Osteoblast (primary cell): ENCODE data around the gene SPATC1L. TPM values are rescaled to one million over a fixed set of nuclear protein-coding genes. Genes with fewer than 3 reads are reported as not detected.

ENCODE experiments used
- DNase-seq: peaks from one replicate; pipeline ENCODE4 v3.0.0; 2011; ENCODE audit warnings: low spot score, mixed read lengths; ENCODE audit not compliant: insufficient read length; ENCODE audit errors: missing footprints
- H2AFZ ChIP-seq: 2 replicates; pipeline ENCODE4 v1.6.0; 2011; ENCODE audit warnings: mild to moderate bottlenecking, low read length
- H3K27ac ChIP-seq: 2 replicates; pipeline ENCODE4 v1.5.1; 2011; ENCODE audit warnings: mild to moderate bottlenecking, low read depth, low read length, moderate library complexity
- H3K27me3 ChIP-seq: 2 replicates; pipeline ENCODE4 v1.6.0; 2012; ENCODE audit warnings: mild to moderate bottlenecking, control low read depth, inconsistent platforms, low read length, moderate library complexity; ENCODE audit not compliant: insufficient read depth
- H3K36me3 ChIP-seq: 2 replicates; pipeline ENCODE4 v1.5.1; 2011; ENCODE audit warnings: mild to moderate bottlenecking, low read length, control low read depth, moderate library complexity; ENCODE audit not compliant: insufficient read depth
- H3K4me1 ChIP-seq: 2 replicates; pipeline ENCODE4 v1.5.1; 2011; ENCODE audit warnings: mild to moderate bottlenecking, low read length, control low read depth, moderate library complexity; ENCODE audit not compliant: insufficient read depth
- H3K4me2 ChIP-seq: 2 replicates; pipeline ENCODE4 v1.6.0; 2011; ENCODE audit warnings: mild to moderate bottlenecking, low read length; ENCODE audit not compliant: insufficient read depth
- H3K4me3 ChIP-seq: fragments of 200-600 bp; sonication (generic); 3 replicates; pipeline ENCODE4 v1.5.1; 2012; ENCODE audit warnings: mild to moderate bottlenecking, low read length, inconsistent platforms; ENCODE audit not compliant: insufficient read depth
- H3K79me2 ChIP-seq: 2 replicates; pipeline ENCODE4 v1.6.0; 2012; ENCODE audit warnings: mild to moderate bottlenecking, low read length, control low read depth, inconsistent platforms; ENCODE audit not compliant: insufficient read depth
- H3K9me3 ChIP-seq: 2 replicates; pipeline ENCODE4 v1.5.1; 2011; ENCODE audit warnings: low read depth, low read length, control low read depth
- H4K20me1 ChIP-seq: 2 replicates; pipeline ENCODE4 v1.6.0; 2012; ENCODE audit warnings: mild to moderate bottlenecking, low read length, control low read depth; ENCODE audit not compliant: insufficient read depth
- CTCF ChIP-seq: IDR thresholded peaks from 2 replicates; pipeline ENCODE4 v1.5.1; 2011; ENCODE audit warnings: mild to moderate bottlenecking, low read depth, low read length, moderate library complexity; ENCODE audit errors: extremely low read depth
- total RNA-seq: library from RNA; depleted of rRNA; stranded (reverse); fragments of >200 nt; gene quantifications from 2 replicates; pipeline ENCODE4 v1.2.3, GENCODE V29; 2012

The SPATC1L gene
- total RNA-seq, result 3.2 and 6.9 TPM in 2 replicates

GRCh38 chr21:46183910-46184624, at the start of gene SPATC1L:
TSS of gene SPATC1L (minus strand) at chr21:46184459. CDS start at chr21:46182816, 1,643 bp downstream.
- Histone ChIP-seq H4K20me1 (no peaks in the 10 kb centered on the region), H3K36me3 (no peaks in the 10 kb centered on the region), H3K27ac (peak within 1 kb of the TSS; percentile 51), H2AFZ (peak within 1 kb of the TSS; percentile 89), H3K4me3 (peak within 1 kb of the TSS; percentile 73), H3K27me3 (no peaks in the 10 kb centered on the region), H3K4me2 (peak within 1 kb of the TSS; percentile 98), H3K9me3 (no peaks in the 10 kb centered on the region), H3K4me1 (peaks cover 12% of the 10 kb centered on the region), H3K79me2 (no peaks in the 10 kb centered on the region)
- TF ChIP-seq CTCF, result no peak
- DNase-seq, result peak; percentile 89

- no peak overlapping the region for H3K27ac ChIP-seq
- no peaks in the 10 kb centered on the region for H3K9me3 ChIP-seq
- H3K79me2 ChIP-seq, result peaks cover 32% of the 10 kb centered on the region
- DNase-seq, result peak; percentile 61
- H4K20me1 ChIP-seq, result peaks cover 13% of the 10 kb centered on the region
- peaks cover 14% of the 10 kb centered on the region for H3K4me1 ChIP-seq
- H3K4me2 ChIP-seq, result peak overlapping the region; percentile 68
- peaks cover 24% of the 10 kb centered on the region for H3K36me3 ChIP-seq
- no peaks in the 10 kb centered on the region for H3K27me3 ChIP-seq
- H2AFZ ChIP-seq, result peak overlapping the region; percentile 26
- H3K4me3 ChIP-seq, result peak overlapping the region; percentile 72
- no peak for TF ChIP-seq CTCF
Measured at GRCh38 chr21:46229923-46230260, 45.6 kb upstream of the SPATC1L start.

- H3K4me1 ChIP-seq, result peaks cover 14% of the 10 kb centered on the region
- no peaks in the 10 kb centered on the region for H3K9me3 ChIP-seq
- H4K20me1 ChIP-seq, result peaks cover 13% of the 10 kb centered on the region
- peak overlapping the region; percentile 72 for H3K4me3 ChIP-seq
- peak; percentile 27 for TF ChIP-seq CTCF
- H3K36me3 ChIP-seq, result peaks cover 18% of the 10 kb centered on the region
- H3K4me2 ChIP-seq, result peak overlapping the region; percentile 68
- peak overlapping the region; percentile 26 for H2AFZ ChIP-seq
- H3K27me3 ChIP-seq, result no peaks in the 10 kb centered on the region
- peaks cover 37% of the 10 kb centered on the region for H3K79me2 ChIP-seq
- no peak for DNase-seq
- no peak overlapping the region for H3K27ac ChIP-seq
Measured at GRCh38 chr21:46229133-46229922, 45.1 kb upstream of the SPATC1L start.

GRCh38 chr21:46228345-46229051, 44.2 kb upstream of the SPATC1L start, which contains the start of gene LSS:
TSS of gene LSS (minus strand) at chr21:46228774. CDS start at chr21:46228745, 29 bp downstream.
- Histone ChIP-seq H3K4me2 (peak within 1 kb of the TSS; percentile 90), H2AFZ (peak within 1 kb of the TSS; percentile 80), H3K27me3 (no peaks in the 10 kb centered on the region), H3K4me3 (peak within 1 kb of the TSS; percentile 93), H3K27ac (peak within 1 kb of the TSS; percentile 70), H4K20me1 (peaks cover 13% of the 10 kb centered on the region), H3K9me3 (no peaks in the 10 kb centered on the region), H3K36me3 (peaks cover 10% of the 10 kb centered on the region), H3K4me1 (peaks cover 14% of the 10 kb centered on the region), H3K79me2 (peaks cover 42% of the 10 kb centered on the region)
- no peak for TF ChIP-seq CTCF
- DNase-seq, result peak; percentile 100
